Esophagus mucosa (tissue), 1 donor: Measurements from ENCODE around the gene ARHGEF33. TPM values are rescaled to one million over a fixed set of nuclear protein-coding genes. Genes with fewer than 3 reads are reported as not detected.
A peak's percentile ranks its signal among the peaks of the same experiment; 100 is the strongest.

Source experiments
- ATAC-seq: fragments of 200-7000 bp; cut with Tn5 transposase; one replicate; pipeline ENCODE4 v1.9.1; 2020
- total RNA-seq: library from RNA; stranded (reverse); gene quantifications from one replicate; pipeline ENCODE4 v1.2.4, GENCODE V29; 2023
- donor health status: DM: yes; HTN: yes; CAD: no.

ARHGEF33 gene
- total RNA-seq, 1 donor from 2014 or later = not detected

DNA sequence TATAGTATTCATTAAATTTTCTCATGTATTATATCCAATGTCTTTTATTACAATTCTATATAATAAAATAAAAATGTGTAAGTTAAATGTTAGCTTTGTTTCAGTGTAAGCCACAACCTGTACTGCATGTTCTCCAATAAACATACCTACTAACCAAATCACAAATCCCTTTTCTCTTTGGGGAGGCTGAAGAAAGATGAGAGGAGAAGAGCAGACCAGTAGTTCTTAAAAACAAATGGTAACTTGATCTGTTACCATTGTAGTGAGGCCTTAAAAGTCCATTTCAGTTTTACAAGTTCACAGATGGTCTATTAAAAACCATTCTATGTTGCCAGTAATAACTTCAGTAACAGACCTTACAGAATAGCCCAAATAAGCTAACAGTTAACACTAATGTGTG, 130.7 kb downstream of the ARHGEF33 start:
- no peak for ATAC-seq

DNA sequence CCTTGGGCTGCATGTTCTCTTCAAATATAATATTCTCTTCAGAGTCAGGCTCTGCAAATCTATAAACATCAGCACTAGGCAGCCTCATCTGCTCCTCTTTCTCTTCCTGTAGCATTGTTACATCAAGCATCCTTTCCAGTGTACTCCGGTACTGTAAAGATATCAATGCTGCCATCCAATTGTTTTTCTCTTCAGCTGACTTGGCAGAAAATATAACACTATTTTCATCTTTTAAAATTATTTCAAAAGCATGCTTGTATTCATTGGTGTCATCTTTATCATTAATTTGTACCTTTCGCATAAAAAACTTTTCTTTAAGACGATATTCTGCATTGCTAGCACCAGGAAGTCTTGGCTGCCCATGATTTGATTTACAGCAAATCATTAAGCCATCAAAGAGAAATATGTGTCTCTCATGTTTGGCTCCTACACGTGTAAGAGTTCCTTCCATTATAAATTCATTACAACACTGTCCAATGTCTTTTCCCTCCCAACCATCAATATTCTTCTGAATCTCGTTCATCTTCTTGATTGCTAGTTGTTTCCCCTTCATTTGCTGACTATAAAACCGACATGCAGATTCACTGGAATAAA, 133.1 kb downstream of the ARHGEF33 start:
- no peak for ATAC-seq

DNA sequence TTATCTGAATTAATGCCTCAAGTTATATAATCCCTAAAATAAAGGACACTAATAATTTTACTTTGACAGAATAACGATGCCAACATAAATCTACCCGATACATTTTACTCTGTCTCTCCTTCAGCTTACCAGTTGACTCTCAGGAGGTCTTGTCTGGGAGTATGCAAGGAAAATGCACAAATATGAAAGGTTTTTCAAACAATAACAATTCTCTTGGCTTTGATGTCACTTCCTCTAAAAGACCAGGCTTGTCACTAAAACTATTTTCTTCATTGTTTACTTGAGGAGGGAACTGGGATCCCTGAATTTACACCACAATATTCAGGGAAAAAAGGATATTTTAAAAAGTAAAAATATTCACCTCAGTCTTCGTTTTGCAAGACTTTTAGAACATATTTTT, 134.0 kb downstream of the ARHGEF33 start:
- no peak for ATAC-seq

DNA sequence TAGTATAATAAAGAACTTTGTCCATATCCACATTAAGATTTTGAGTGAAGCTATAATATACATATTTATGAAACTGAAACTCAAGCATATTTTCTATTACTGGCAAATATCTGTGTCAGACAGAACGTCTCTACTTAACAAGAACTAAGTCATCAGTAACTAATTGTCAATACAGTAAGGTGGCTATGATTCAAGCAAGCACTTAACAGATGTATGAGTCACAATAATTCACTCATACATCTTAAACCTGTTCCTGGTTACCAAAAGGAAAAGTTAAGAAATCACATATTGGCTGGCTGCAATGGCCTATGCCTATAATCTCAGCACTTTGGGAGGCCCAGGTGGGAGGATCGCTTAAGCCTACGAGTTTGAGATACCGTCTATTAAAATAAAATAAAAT, 135.2 kb downstream of the ARHGEF33 start:
- peak; percentile 90 for ATAC-seq

Other genes with a start within 250 kb of the ARHGEF33 start
- 2.2 TPM for gene GALM, start 223.8 kb upstream of the ARHGEF33 start, total RNA-seq
- 96.2 TPM for gene SRSF7, start 138.5 kb upstream of the ARHGEF33 start, total RNA-seq
- 7.9 TPM for gene GEMIN6, start 111.7 kb upstream of the ARHGEF33 start, total RNA-seq
- gene DHX57, start 13.9 kb upstream of the ARHGEF33 start, total RNA-seq = 9.0 TPM
- 11.2 TPM for gene MORN2, start 13.9 kb upstream of the ARHGEF33 start, total RNA-seq
- gene SOS1, start 231.2 kb downstream of the ARHGEF33 start, total RNA-seq = 19.6 TPM